NCI-H2196 (cell line): Measurements from ENCODE around the gene GGNBP2.
A peak's percentile ranks its signal among the peaks of the same experiment; 100 is the strongest.

ENCODE experiments used
- DNase-seq: peaks from one replicate; lab custom pipeline; 2025; ENCODE audit not compliant: unreplicated experiment; lab: John Stamatoyannopoulos, UW

GGNBP2 gene

DNA sequence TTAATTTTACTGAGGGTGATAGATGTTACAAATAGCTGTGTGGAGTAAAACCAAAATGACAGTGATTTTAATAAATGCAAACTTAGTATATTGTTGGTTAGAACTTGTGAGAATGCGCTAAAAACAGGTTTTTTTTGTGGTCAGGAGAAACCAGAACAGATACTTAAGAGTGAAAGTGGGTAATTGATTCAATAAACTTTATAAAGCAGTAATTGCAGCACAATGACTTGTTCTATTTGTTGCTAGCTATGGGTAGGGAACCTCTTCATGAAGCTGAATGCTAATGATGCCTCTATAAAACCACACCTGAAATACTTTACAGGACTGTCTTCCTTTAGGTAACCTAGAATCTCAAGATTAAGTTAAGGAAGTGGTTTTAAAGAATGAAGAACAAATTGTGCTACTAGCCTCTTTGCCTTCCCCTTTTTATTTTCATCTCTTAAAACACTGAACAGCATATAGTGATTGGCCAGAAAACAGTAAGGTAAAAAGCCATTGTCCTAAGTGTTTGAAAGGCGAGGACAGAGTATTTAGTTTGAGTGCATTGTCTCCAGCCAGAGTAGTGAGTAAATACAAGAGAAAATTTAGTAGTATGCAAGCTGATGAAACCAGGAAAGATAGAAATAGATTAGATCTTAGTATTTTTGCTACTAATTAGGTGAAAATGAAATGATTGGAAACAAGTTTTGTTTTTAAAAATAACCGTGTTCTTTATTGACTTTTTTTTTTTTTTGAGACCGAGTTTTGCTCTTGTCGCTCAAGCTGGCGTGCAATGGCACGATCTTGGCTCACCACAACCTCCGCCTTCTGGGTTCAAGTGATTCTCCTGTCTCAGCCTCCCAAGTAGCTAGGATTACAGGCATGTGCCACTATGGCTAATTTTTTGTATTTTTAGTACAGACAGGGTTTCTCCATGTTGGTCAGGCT, 6.0 kb downstream of the GGNBP2 start:
- no peak for DNase-seq

DNA sequence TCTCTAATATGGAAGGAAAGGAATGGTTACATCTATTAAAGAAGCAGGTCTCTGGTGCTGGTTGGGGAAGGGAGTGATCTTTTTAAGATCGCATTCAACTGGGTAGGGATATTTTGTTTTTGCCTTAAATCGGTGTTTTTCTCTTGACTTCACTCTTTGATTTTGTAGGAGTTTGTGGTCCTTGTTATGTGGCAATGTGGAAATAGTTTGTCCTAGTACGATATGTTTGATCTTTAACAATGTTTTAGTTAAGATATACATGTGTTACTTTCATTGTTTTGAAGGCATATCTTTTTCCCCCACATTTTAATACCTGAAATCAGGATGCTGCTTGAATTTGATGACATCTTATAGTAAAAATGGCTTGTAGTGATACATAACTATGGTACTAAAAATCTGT, 8.7 kb downstream of the GGNBP2 start:
- DNase-seq, result no peak

DNA sequence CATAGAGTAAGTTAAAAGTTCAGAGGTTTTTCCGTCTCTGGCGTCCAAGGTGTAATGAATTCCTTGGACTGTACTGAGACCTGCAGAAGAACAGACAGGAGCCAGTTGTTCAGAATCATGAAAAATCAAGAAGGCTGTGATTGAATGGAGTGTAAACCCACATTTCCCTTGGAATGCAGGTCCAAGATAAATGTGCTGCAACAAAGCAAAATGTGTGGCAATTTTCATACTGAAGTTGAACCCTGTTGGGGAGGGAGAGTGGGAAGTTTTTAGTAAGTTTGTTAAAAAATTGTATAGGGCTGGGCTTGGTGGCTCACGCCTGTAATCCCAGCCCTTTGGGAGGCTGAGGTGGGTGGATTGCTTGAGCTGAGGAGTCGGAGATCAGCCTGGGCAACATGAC, 21.4 kb downstream of the GGNBP2 start:
- no peak for DNase-seq

DNA sequence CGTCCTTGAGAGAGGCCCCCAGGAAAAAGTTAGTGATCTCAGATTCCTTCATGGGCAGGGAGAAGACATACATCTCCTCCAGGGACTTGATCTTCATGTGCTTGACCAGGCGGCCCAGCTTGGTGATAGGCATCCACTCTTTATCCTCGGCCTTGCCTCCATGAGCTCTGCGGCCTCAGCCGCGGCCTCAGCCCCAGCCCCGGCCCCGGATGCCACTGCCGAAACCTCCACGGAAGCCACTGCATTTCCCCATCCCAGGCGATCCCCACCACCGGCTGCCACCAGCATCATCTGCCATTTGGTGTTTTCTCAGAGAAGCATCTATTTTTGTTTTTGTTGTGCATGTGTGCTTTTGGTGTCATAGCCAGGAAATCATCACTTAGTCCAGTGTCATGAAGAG, 30.3 kb downstream of the GGNBP2 start:
- DNase-seq, result no peak

DNA sequence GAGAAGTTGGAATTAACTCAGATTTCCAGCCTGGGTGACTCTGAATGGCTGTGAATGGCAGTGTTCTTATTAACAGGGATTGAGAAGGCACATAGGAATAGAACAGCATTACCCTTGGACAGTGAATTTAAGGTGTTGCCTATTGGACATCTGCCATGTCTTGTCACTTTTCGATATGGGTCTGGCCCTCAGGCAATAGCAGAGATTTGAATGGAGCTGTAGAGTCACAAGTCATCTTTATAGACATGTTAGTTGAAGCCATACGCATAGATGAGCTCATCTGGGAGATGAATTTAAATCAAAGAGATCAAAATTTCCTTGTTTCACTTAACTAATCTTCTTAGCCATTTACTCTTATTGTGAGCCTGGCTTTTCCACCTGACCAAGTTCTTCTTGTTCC, 32.1 kb downstream of the GGNBP2 start:
- no peak for DNase-seq

DNA sequence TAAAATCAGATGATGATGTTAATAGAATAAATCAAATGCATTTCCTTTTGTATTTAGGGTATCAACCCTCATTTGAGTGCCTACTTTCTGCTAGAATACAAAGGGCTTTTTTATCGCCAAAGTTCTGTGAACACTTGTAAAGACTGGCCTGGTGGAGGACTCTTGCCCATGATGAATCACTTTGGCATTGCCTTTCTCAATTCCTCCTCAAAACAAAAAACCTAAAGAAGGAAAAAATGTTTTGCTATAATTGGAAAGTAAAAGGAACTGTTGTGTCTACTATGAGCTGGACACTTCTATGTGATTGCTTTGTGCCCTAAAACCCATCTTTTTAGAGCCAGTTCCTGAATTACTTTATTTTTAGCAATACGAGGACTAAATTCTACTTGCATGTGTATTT, 34.0 kb downstream of the GGNBP2 start:
- DNase-seq, result no peak

DNA sequence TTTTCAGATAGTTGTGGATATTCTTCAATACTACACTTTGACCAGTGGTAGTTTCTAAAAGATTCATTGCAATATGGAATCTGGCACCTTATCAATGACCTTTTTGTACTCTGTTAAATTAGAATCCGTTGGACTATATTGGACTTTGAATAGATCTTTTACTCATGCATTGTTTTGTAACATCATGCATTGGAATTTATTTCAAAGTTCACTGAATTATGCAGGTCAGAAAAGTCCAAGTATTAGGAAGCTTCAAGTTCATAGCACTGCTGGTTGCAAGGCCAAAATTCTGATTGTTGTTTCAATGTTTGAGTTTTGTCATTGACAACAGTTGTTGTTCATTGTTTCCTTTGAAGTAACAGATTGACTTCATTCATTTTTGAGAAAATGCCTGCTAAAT, 39.1 kb downstream of the GGNBP2 start:
- no peak for DNase-seq

DNA sequence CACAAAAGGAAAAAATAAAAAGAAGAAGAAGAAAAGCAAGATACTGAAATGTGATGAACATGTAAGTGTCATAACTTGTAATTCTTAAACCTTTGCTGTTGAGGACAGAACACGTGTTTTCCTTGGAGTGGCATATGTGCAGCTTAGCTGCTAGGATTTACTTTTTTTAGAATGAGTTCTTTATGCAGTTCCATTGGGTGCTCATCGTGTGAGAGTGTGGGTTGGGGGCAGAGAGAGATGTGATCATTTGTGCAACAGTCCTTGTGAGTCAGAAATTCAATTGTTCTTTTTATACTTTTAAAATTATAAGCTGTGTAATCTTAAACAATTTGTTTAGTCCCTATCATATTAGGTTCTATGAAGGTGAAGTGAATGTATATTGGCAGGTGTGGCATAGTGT, 41.4 kb downstream of the GGNBP2 start:
- DNase-seq, result no peak

DNA sequence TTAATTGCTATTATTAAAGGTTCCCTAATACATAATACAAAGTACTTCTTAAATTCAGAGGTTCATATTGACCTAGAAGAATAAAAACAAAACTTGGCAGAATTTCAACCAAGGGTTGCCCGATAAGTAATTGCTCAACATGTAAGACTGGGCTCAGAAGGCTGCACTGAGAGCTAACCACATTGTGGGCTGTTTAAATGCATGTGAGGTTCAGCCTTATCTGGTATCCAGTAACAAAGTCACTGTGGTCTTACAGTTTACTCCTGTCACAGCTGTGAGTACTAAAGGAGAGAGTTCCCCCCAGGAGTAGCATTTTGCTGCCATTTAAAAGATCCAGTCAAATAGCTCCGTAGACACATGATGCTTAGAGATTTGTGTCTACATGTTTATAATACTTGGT, 45.4 kb downstream of the GGNBP2 start:
- DNase-seq, result no peak

DNA sequence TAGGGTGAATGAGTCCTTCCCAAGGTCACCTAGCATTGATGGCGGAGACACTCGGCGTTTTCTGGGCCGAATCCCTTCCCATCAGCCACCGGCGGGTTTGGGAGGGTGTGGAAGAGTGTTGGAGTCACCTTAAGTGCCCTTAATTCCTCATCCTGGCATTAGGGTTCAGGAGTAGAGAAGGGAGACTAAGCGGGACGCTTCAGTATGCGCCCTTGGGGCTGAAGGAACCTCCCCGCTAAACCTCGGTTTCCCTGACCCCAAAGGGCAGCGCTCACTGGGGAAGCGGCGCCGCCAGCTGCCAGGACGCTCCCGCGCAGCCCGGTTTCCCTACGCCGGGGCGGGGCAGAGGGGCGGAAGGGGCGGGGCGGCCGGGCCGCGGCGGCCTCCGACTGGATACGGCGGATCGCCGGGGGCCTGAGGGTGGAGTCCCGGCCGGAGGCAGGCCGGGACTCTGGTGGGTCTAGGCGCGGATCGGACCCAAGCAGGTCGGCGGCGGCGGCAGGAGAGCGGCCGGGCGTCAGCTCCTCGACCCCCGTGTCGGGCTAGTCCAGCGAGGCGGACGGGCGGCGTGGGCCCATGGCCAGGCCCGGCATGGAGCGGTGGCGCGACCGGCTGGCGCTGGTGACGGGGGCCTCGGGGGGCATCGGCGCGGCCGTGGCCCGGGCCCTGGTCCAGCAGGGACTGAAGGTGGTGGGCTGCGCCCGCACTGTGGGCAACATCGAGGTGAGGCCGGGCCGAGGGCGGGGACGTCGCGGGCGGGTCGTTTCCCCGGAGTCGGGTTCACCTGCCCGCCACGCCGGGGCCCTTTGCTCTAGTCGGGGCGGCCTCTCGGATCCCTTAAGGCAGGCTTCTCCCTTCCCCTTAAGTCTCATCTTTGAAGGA, 47.0 kb downstream of the GGNBP2 start, which contains the start of gene DHRS11:
DHRS11 (plus strand) TSS at position 446 of the 882 bp plus-strand sequence; CDS start at position 577, 131 bp downstream.
- peak; percentile 46 for DNase-seq

DNA sequence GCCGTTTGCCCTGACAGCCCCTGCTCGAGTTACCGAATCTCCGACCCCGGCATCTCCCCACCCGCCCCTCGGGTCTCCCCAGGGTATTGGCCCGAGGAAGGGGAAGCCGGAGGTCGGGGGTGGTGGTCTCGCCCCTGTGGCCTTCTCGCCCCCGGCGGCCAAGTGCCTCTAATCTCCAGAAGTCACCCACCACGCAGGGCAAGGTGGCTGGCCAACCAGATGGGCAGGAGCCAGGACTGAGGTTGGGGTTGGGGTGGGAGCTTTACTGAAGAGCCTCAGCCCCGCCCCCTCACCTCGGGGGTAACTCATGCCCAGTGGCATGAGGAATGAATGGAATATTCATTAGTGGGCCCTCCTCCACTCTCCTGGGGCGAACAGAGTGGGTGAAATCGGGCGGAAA, 47.6 kb downstream of the GGNBP2 start:
- DNase-seq, result no peak

DNA sequence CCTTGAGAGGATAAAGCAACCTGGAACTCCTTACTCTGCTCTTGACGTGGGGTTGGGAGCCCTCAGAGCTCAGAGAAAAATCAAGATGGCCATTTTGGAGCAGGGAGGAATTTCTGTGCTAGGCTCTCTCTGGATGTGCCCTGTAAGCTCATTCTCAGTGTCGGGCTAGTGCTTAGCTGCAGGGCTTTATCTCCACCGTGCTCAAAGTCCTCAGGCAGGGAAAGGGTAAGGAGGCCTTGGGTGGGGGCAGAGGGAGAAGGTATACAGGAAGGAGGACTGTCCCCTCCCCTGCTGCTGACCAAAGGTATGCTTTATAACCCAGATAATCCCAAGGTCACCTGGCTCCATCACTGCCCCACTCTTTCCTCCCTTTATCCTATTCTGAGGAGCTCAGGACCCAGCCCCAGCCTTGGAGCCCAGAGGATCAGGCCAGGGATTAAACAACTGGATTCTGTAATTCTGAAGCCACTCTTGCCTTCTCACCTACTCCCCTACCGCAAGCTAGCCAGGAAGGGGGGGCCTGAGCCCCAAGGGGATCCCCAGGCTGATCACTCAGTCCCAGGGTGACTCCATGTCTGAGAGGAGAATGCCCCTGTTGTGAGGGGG, 48.1 kb downstream of the GGNBP2 start:
- no peak for DNase-seq

DNA sequence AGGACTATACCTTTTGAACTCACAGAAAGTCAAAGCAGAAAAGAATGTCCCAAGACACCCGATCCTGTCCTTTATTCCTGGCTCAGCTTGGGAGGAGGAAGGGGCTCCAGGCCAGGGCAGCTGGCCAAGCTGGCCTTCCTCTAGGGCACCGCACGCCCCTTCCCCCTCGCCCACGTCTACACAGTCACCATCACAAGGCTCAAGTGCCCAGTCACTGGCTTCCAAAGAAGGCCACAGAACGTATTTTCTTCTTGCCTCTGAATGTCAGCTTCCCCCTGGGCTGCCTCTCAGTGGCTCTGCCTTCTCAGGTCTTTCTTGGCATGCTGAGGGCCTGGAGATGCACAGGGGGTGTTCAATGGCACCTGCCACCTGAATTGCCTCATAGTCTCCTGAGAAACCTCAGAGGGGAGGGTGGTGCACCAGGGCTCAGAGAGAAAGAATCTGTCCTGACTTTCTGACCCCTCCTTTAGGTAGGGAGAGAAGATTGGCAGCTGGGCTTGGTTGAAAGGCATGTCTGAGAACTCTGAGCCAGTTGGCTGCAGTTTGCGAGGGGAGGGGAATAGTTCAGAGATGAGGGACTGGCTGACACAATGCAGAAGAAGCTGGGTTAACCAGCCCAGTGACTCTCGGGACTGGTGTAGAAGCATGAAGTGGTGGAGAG, 49.1 kb downstream of the GGNBP2 start:
- DNase-seq, result no peak

DNA sequence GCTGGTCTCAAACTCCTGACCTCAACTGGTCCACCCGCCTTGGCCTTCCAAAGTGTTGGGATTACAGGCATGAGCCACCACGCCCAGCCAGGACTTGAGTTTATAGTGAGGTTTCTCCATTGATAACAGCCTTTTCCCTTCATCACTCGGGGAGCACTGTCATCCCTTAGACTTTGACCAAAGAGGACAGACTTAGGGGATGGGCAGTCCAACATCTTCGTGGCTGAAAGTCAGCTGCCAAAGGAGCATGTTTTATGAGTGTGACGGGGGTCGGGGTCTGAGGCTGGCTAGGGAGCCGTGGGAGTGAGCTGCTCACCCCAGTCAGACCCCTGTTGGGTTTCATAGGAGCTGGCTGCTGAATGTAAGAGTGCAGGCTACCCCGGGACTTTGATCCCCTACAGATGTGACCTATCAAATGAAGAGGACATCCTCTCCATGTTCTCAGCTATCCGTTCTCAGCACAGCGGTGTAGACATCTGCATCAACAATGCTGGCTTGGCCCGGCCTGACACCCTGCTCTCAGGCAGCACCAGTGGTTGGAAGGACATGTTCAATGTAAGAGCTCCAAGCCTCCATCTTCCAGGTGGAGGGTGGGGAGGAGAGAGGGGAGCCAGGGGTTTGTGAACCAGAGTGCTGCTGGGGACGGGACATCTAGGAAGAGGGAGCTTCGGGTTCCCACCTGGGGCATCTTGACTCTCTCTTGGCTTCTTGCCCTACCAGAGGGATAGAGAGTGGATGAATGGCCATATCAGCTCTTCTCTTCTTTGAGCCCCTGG, 50.1 kb downstream of the GGNBP2 start:
- no peak for DNase-seq

DNA sequence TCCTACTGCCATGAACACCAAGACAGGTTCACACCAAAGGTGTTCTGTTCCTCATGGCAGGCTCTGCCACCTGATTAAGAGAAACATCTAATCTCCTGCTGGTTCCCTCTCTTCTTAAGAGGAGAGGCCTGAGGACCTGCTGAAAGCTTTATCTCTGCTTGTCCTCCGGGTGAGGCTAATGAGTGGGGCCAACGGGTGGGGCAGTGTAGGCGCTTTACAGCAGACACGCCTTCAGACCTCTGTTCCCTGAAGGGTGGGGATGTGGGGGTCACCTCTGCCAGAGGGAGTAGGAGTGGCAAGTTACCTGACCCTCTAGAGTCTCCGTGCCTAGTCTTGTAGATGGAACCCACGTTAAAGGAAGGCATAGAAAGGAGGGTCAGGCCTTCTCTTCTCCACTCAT, 52.5 kb downstream of the GGNBP2 start:
- DNase-seq, result no peak

DNA sequence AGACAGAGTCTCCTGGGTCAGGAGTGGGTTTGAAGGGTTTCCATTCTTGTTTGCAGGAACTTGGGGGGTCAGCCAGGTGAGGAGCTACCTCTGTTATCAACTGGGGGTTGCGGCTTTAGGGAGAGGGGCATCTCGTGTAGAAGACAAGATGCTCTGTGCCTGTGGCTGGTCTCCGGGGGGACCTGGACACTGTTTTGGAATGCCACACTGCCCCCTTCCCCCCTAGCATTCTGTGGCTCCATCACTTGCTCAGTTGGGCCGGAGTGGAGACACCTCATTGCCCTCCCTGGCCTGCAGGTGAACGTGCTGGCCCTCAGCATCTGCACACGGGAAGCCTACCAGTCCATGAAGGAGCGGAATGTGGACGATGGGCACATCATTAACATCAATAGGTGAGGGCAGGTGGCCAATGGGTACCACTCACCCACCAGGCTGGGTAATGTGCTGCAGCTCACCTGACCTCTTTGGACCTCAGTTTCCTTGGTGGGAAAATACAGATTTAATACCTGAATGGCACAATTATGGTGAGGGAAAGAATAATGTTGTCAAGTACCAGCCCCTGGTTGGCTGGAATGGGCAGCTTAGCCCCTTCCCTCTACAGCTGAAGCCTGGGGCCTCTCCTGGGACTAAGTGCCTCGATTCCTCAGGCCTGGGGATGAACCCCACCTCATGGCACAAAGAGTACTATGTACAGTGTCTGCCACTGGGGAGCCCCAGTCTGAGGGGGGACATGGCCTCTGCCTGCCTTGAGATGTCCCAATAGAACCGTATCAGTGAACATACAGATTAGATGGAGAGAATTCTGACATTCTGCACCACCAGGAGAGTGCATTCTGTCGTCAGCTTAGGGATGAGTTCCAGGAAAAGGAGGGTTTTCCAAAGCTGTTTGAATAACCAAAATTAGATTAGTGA, 53.4 kb downstream of the GGNBP2 start:
- DNase-seq, result no peak

DNA sequence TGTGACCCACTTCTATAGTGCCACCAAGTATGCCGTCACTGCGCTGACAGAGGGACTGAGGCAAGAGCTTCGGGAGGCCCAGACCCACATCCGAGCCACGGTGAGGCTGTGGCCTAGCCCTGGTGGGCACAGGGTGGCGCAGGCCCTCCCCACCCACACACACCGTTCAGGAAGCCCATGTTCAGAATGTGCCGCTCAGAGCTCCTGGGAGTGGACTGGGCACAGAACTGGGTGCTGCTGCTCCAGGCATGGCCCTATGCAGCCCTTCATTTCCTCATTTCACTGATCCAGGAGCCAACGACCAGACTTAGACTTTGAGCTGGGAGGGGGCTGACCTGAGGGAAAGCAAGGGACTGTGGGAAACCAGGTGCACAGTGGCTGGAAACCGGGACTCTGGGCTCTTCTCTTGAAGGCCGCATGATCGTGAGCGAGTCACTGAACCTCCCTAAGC, 54.3 kb downstream of the GGNBP2 start:
- DNase-seq, result no peak

DNA sequence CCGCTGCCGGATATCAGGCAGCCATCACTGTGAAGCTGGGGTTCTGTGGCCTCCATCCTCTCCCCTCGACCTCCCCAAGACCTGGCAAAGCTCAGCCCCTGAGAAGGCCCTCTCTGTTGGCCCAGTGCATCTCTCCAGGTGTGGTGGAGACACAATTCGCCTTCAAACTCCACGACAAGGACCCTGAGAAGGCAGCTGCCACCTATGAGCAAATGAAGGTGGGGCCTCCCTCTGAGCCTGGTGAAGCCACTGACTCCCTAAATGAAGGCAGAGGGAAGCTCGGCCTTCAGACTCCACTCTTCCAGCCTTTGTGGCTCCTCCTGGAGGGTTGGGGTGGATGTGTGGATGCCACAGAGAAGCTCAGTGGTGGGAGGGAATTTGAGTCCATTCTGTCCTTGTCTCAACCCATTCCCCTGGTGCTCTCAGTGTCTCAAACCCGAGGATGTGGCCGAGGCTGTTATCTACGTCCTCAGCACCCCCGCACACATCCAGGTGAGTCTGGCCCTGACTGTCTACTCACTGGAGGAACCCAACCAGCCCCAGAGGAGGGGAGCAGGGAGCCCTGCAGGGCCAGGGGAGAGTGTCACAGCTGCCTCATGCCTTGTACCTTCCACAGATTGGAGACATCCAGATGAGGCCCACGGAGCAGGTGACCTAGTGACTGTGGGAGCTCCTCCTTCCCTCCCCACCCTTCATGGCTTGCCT, 55.0 kb downstream of the GGNBP2 start:
- no peak for DNase-seq
